Measurements from ENCODE around the gene DNAH14.
A peak's percentile ranks its signal among the peaks of the same experiment; 100 is the strongest.

DNAH14 gene

GRCh38 chr1:225412803-225413351 lies 483.4 kb downstream of the DNAH14 start:
- no peak for DNase-seq

GRCh38 chr1:225413708-225414375 lies 484.4 kb downstream of the DNAH14 start:
- no peak for DNase-seq

- no peak for DNase-seq
Observed at GRCh38 chr1:225415307-225415706, 485.8 kb downstream of the DNAH14 start.

- no peak for DNase-seq
Observed at GRCh38 chr1:225415967-225416745, 486.7 kb downstream of the DNAH14 start.

- no peak for DNase-seq
Observed at GRCh38 chr1:225418059-225418458, 488.6 kb downstream of the DNAH14 start.

- no peak for DNase-seq
Observed at GRCh38 chr1:225418598-225418997, 489.1 kb downstream of the DNAH14 start.

- no peak for DNase-seq
Observed at GRCh38 chr1:225422031-225422605, 492.6 kb downstream of the DNAH14 start.

- DNase-seq, result no peak
Observed at GRCh38 chr1:225422795-225423517, 493.5 kb downstream of the DNAH14 start.

GRCh38 chr1:225423518-225423855 lies 494.0 kb downstream of the DNAH14 start:
- no peak for DNase-seq

- peak; percentile 81 for DNase-seq
Observed at GRCh38 chr1:225424562-225425200, 495.2 kb downstream of the DNAH14 start.

GRCh38 chr1:225425201-225425786 lies 495.8 kb downstream of the DNAH14 start:
- peak; percentile 72 for DNase-seq

- peak; percentile 12 for DNase-seq
Observed at GRCh38 chr1:225426395-225427234, 497.1 kb downstream of the DNAH14 start.

- no peak for DNase-seq
Observed at GRCh38 chr1:225427235-225428067, 498.0 kb downstream of the DNAH14 start, which contains the start of gene LBR. Gene LBR (minus strand): TSS chr1:225428038. CDS start chr1:225424075, 3,963 bp downstream.

- DNase-seq, result peak; percentile 91
Observed at GRCh38 chr1:225428068-225428880, 498.8 kb downstream of the DNAH14 start.

GRCh38 chr1:225428881-225429455 lies 499.5 kb downstream of the DNAH14 start:
- DNase-seq, result no peak

GRCh38 chr1:225430301-225430700 lies 500.8 kb downstream of the DNAH14 start:
- no peak for DNase-seq

GRCh38 chr1:225431081-225431863 lies 501.8 kb downstream of the DNAH14 start:
- DNase-seq, result no peak

- no peak for DNase-seq
Observed at GRCh38 chr1:225434046-225434445, 504.6 kb downstream of the DNAH14 start.

Measured in fibroblast of skin of back (primary cell).